Activated CD4-positive, alpha-beta T cell treated with anti-CD3 and anti-CD28 coated beads for 36 hours (primary cell): ENCODE data around the gene DPYSL3. TPM values are rescaled to one million over a fixed set of nuclear protein-coding genes. Genes with fewer than 3 reads are reported as not detected.

Experiments
- ATAC-seq: fragments of 200-7000 bp; cut with Tn5 transposase; one replicate; pipeline ENCODE4 v1.10.0; 2021; ENCODE audit warnings: mild to moderate bottlenecking, moderate library complexity
- CTCF ChIA-PET: fragments of 350-600 bp; sonication (Branson Sonifier 250); formaldehyde crosslinking; loops from one replicate; lab custom pipeline; 2021; ENCODE audit warnings: antibody characterized with exemption; lab: Charles Lee
- POLR2A ChIA-PET: fragments of 350-600 bp; sonication (Branson Sonifier 250); formaldehyde crosslinking; loops from one replicate; lab custom pipeline; 2021; ENCODE audit warnings: antibody characterized with exemption, inconsistent platforms; lab: Charles Lee
- DNase-seq: peaks from one replicate; pipeline ENCODE4 v3.0.0-alpha.2; 2020
- H3K27ac Mint-ChIP-seq: one replicate; pipeline ENCODE4 v1.8.0; 2021; ENCODE audit warnings: mixed read lengths
- H3K27me3 Mint-ChIP-seq: one replicate; pipeline ENCODE4 v1.8.0; 2021; ENCODE audit warnings: mixed read lengths
- H3K36me3 Mint-ChIP-seq: one replicate; pipeline ENCODE4 v1.8.0; 2021; ENCODE audit warnings: low read depth, mixed read lengths
- H3K4me1 Mint-ChIP-seq: one replicate; pipeline ENCODE4 v1.8.0; 2021; ENCODE audit warnings: mixed read lengths
- H3K4me3 Mint-ChIP-seq: one replicate; pipeline ENCODE4 v1.8.0; 2021; ENCODE audit warnings: mild to moderate bottlenecking, moderate library complexity, mixed read lengths
- H3K9me3 Mint-ChIP-seq: one replicate; pipeline ENCODE4 v1.8.0; 2021; ENCODE audit warnings: low read depth, mixed read lengths
- intact Hi-C, 2 experiments: fragments of 100-400 bp; cut with DNase I in 1 of 2; cut with micrococcal nuclease in 1 of 2; formaldehyde crosslinking; loops; one replicate each; pipeline versions ENCODE4 v1.14.2 to v1.15.1; 2022 to 2024; cut with DNase I, micrococcal nuclease
- total RNA-seq, 2 experiments: library from RNA; stranded (reverse); gene quantifications; one replicate each; pipeline ENCODE4 v1.2.3, GENCODE V29; 2021

Gene DPYSL3
- total RNA-seq, 2 experiments from 2014 or later: 0.16 to 0.18 TPM

DNA sequence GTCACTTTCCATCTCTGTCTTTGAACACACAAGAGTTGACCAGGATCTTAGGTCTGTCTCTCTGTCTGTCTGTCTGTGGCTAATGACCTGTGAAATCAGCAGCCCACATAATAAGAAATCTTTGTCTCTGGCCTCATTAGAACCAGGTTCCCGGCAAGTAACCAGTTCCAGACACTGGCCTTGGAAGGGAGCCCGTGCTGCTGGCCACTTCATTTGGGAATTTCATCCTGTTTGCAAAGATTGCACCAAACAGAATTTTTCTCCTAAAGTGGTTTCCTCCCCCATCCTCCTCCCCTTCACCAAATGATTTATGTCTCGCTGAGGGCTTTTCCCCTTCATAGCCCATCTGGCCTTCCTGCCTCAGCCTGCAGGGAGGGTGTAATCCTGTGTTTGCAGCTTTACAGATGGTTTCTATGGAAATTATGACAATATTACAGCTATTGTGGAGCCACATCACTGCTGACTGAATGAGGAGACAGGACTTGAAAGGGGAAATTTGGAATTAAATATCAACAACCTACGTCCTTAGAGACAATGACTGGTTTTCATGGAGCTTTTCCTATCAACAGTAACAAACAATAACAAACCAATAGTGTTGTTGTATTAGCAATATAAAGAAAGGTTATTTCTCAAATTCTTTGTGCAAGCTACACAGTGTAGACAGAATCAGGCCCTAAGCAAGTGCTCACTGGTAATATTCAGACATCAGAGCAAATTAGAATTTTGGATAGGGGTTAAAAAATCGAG, 25.7 kb downstream of the DPYSL3 start:
- Mint-ChIP-seq H3K27ac (no peak overlapping the region), H3K36me3 (no peaks in the 10 kb centered on the region), H3K4me1 (no peaks in the 10 kb centered on the region), H3K9me3 (no peaks in the 10 kb centered on the region), H3K27me3 (peaks cover 11% of the 10 kb centered on the region), H3K4me3 (no peak overlapping the region)
- no peak for ATAC-seq
- intact Hi-C loops: no loop called here
- ChIA-PET POLR2A (no interaction called here), CTCF (interaction anchor here (0.7 kb wide), 1 partner anchor 23 kb away, joined by 3 read pairs; no protein-coding TSS in a partner anchor)
- no peak for DNase-seq

DNA sequence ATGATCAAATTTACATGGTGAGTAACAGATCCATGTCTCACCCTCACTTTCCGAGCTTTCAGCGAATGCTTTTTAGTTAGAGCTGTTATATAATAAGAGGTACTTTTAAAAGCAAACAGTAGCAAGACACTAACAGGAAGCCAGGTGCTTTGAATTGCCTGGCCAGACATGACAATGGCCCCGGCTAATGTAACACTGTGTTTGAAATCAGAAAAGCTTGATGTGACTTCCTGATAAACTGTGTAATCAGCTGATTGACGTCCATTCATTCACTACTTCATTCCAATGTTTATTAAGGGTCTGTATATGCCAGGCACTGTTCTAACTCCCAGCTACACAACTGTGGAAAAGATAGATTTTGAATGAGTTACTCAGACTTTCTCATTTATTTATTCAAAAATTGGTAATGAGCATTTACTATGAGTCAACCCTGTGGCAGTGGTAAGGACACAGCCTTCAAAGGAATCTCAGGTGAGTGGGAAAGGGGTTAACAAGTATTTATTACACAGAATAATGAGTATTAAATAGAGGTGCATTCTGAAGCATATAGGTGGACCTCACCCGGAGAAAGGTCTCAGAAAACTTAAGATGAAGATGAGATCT, 26.6 kb downstream of the DPYSL3 start:
- CTCF ChIA-PET: interaction anchor here (0.7 kb wide), 1 partner anchor 24 kb away, joined by 3 read pairs; no protein-coding TSS in a partner anchor
- Mint-ChIP-seq H3K4me1 (no peaks in the 10 kb centered on the region), H3K9me3 (no peaks in the 10 kb centered on the region)

DNA sequence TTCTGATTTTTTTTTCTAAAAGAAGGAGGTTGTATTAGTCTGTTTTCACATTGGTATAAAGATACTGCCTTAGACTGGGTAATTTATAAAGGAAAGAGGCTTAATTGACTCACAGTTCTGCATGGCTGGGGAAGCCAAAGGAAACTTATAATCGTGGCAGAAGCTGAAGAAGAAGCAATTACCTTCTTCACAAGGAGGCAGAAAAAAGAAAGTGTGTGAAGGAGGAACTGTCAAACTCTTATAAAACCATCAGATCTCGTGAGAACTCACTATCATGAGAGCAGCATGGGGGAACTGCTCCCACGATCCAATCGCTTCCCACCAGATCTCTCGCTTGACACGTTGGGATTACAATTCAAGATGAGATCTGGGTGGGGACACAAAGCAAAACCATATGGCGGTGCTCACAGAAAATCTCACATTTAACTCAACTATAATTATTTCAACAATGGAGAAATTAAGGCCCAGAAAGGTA, 27.1 kb downstream of the DPYSL3 start:
- Mint-ChIP-seq H3K27me3 (peaks cover 9% of the 10 kb centered on the region), H3K4me3 (no peak overlapping the region), H3K36me3 (no peaks in the 10 kb centered on the region), H3K4me1 (no peaks in the 10 kb centered on the region), H3K27ac (no peak overlapping the region), H3K9me3 (no peaks in the 10 kb centered on the region)
- ChIA-PET POLR2A (no interaction called here), CTCF (no interaction called here)
- DNase-seq (no peak), ATAC-seq (no peak)
- intact Hi-C loops: no loop called here

More for the DNA sequence above, 26.6 kb downstream of the DPYSL3 start:
- POLR2A ChIA-PET: no interaction called here
- no peak for ATAC-seq
- H3K27me3 Mint-ChIP-seq: peaks cover 9% of the 10 kb centered on the region
- intact Hi-C loops: no loop called here
- no peak overlapping the region for H3K27ac Mint-ChIP-seq
- no peak overlapping the region for H3K4me3 Mint-ChIP-seq
- no peaks in the 10 kb centered on the region for H3K36me3 Mint-ChIP-seq
- no peak for DNase-seq

DNA sequence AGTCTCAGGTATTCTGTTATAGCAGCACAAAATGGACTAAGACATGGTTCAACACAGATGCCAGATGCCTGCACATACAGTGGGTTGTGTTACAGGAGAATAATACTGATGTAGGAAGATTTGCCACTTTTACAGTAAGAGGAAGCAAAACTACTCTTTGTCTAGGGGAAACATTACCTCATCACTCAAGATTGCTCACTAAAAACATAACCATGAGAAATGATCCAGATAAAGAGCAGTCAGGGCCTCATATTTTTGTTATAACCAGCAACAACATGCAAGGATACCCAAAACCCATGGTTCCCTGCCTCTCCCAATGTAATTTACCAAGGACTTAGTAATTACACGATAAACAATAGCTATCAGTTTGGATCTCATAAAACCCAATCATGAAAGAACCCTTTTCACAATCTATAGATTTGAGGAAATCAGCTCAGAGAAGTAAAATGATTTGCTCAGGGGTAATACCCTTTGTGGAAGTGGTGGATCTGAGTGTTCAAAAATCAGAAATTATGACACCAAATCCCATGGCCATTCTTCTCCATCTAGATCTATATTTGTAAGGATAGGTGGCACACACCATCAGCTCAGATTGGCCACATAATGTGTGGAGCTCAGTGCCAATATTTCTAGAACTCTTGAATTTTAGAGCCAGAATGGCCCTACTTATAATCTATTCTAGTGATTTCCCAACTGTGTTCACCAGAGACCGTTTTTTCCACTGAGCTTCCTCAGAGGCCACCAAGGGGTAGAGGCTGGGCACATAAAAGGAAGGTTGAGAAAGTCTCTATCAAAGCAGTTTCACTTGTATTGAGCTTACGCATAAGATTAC, 27.8 kb downstream of the DPYSL3 start:
- ChIA-PET POLR2A (no interaction called here), CTCF (no interaction called here)
- intact Hi-C loops: no loop called here
- Mint-ChIP-seq H3K27ac (no peak overlapping the region), H3K36me3 (no peaks in the 10 kb centered on the region), H3K27me3 (peaks cover 10% of the 10 kb centered on the region), H3K4me1 (no peaks in the 10 kb centered on the region), H3K4me3 (no peak overlapping the region), H3K9me3 (no peaks in the 10 kb centered on the region)
- no peak for ATAC-seq
- DNase-seq: no peak

DNA sequence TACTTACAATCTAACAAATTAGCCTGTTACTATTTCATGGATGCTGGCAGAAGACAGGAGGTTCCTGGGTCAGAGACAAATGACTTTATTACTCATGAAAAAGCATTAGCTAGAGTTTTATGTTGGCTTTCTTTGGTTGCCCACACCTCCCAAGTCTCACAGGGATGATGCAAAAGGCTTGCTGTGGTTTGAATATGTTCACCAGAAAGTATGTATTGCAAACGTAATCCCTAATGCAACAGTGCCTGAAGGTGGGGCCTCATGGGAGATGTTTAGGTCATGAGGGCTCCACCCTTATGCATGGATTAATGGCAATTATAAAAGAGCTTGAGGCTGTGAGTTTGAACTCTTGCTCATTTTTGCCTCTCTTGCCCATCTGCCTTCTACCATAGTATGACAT, 28.5 kb downstream of the DPYSL3 start:
- intact Hi-C loops: no loop called here
- Mint-ChIP-seq H3K4me1 (no peaks in the 10 kb centered on the region), H3K27me3 (peaks cover 8% of the 10 kb centered on the region), H3K36me3 (no peaks in the 10 kb centered on the region), H3K27ac (no peak overlapping the region), H3K9me3 (no peaks in the 10 kb centered on the region), H3K4me3 (no peak overlapping the region)
- CTCF ChIA-PET: no interaction called here
- ATAC-seq: no peak
- no peak for DNase-seq
- POLR2A ChIA-PET: no interaction called here

DNA sequence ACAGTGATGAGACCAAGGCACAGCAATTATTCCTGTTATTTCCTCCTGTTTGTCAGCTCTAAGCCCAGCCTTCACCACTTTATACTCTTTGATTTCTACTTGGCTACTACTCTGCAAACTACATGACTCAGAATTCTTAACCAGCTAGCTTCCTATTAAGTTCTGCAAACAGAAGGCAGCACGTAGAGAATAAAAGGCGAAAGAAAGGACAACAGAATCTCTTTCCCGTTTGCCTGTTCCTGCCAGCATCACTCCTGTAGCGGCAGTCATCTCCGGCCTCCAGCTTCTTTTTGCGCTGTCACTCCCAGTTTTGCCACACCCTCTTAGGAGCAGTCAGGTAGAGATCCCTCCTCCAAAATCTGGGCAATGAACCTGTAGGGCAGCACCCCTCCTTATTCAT, 29.9 kb downstream of the DPYSL3 start:
- no peak overlapping the region for H3K4me3 Mint-ChIP-seq
- CTCF ChIA-PET: no interaction called here
- DNase-seq (no peak), ATAC-seq (no peak)
- H3K36me3 Mint-ChIP-seq: no peaks in the 10 kb centered on the region
- H3K9me3 Mint-ChIP-seq: no peaks in the 10 kb centered on the region
- intact Hi-C loops: no loop called here
- POLR2A ChIA-PET: no interaction called here
- no peaks in the 10 kb centered on the region for H3K4me1 Mint-ChIP-seq
- H3K27ac Mint-ChIP-seq: no peak overlapping the region
- peaks cover 10% of the 10 kb centered on the region for H3K27me3 Mint-ChIP-seq

DNA sequence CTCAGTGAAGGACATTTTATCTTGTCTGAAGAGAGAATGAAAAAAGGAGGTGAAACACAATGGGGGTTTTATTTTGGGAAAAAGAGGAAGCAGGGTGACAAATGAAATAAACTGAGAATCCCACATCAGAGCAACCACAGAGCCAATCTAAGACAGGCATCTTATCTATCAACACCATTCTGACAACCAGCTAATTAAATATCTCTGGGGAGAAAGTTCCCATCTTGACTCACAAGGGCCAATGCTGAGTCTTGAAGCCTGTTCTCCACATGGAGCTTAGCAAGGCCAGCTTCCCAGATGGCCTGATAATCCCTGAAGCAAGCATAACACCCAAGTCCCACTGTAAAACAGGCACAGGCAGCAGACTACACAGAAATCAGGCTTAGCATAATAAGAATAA, 30.4 kb downstream of the DPYSL3 start:
- no peaks in the 10 kb centered on the region for H3K4me1 Mint-ChIP-seq
- peaks cover 10% of the 10 kb centered on the region for H3K27me3 Mint-ChIP-seq
- intact Hi-C loops: no loop called here
- H3K27ac Mint-ChIP-seq: no peak overlapping the region
- H3K4me3 Mint-ChIP-seq: no peak overlapping the region
- DNase-seq (no peak), ATAC-seq (no peak)
- H3K9me3 Mint-ChIP-seq: no peaks in the 10 kb centered on the region
- CTCF ChIA-PET: no interaction called here
- no peaks in the 10 kb centered on the region for H3K36me3 Mint-ChIP-seq
- POLR2A ChIA-PET: no interaction called here

DNA sequence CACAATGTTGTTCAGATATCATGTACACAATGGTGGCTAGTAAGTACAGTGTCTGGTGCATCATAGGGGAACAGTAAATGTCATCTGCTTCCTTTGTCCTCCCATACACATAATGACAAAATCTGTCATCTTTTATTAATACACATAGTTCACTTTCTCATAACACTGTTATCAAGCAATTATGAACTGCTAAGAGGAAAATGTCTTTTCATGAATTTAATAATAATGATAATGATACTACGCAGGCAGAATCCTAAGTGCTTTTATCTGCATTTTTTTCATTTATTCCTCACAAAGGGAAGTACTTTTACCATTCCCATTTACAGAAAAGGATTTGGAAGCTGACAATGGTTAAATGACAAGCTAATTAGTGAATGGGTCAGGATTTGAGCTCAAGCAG, 35.7 kb downstream of the DPYSL3 start:
- intact Hi-C loops: no loop called here
- no peak for ATAC-seq
- POLR2A ChIA-PET: no interaction called here
- CTCF ChIA-PET: no interaction called here
- Mint-ChIP-seq H3K4me3 (no peak overlapping the region), H3K27ac (no peak overlapping the region), H3K27me3 (peaks cover 13% of the 10 kb centered on the region), H3K36me3 (no peaks in the 10 kb centered on the region), H3K9me3 (no peaks in the 10 kb centered on the region), H3K4me1 (no peaks in the 10 kb centered on the region)
- DNase-seq: no peak

DNA sequence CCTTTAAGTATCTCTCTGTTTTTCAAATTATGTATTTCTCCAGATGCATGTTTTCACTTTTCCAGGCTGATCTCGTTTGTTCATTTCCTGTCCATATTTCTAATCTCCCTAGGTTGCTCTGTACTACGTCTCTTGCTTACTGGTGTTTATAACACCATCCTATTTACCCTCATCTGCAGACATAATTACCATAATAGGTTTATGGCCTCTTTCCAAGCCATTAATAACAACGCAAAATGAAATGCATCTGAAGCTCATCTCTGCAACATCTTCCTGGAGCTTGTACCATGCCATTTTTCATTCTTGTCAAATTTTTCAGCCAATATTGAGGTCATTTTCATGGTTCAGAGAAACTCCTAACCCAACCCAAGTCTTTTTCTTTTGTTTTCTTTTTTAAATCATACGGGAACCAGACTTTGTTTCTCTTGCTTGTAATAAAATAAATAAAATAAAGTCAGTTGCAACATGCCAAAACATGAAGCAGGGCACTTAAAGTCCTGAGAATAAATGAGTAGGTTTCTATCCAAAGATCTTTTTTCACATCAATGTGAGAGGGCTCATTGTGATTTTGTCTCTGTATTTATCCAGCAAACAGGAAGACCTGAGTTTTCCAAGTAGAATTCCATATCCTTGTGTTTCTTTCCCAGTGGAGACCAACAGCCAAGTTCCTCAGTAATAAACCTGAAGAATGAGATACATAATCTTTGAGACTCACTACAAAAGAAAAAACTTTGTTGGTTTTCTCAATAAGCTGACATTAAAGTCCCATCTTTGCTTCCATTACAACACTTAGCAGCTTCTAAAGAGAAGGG, 37.0 kb downstream of the DPYSL3 start:
- H3K27ac Mint-ChIP-seq: no peak overlapping the region
- ChIA-PET POLR2A (no interaction called here), CTCF (no interaction called here)
- peaks cover 13% of the 10 kb centered on the region for H3K27me3 Mint-ChIP-seq
- no peaks in the 10 kb centered on the region for H3K9me3 Mint-ChIP-seq
- no peaks in the 10 kb centered on the region for H3K36me3 Mint-ChIP-seq
- ATAC-seq (no peak), DNase-seq (no peak)
- no peak overlapping the region for H3K4me3 Mint-ChIP-seq
- intact Hi-C loops: no loop called here
- H3K4me1 Mint-ChIP-seq: no peaks in the 10 kb centered on the region

DNA sequence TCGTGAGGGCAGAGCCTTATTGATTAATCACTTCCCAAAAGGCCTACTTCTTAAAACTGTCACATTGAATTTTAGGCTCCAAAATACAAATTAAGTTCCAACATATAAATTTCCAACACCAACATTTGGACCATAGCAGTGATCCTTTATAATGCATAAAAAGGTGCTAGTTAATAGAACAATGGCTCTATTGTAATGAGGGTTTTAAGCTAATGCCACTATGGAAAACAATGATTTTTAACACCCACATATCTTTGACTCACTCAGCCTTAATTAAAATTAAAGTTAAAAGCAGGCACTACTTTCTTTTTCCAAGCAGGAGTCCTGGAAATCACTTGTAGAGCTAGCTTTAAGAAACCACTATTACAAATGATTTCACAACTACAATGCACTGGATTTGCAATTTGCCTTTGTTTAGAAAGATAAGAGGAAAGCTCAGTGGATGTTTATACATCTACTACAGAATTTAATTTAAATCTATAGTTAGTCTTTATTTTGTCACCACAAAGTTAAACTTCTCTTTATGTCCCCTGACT, 41.8 kb downstream of the DPYSL3 start:
- no peak overlapping the region for H3K4me3 Mint-ChIP-seq
- DNase-seq (no peak), ATAC-seq (no peak)
- POLR2A ChIA-PET: no interaction called here
- no peak overlapping the region for H3K27ac Mint-ChIP-seq
- H3K27me3 Mint-ChIP-seq: peaks cover 5% of the 10 kb centered on the region
- no peaks in the 10 kb centered on the region for H3K4me1 Mint-ChIP-seq
- CTCF ChIA-PET: interaction anchor here (0.5 to 0.9 kb wide), 2 partner anchors 9 to 14 kb away, joined by 3 read pairs; no protein-coding TSS in a partner anchor
- no peaks in the 10 kb centered on the region for H3K9me3 Mint-ChIP-seq
- intact Hi-C loops: no loop called here
- no peaks in the 10 kb centered on the region for H3K36me3 Mint-ChIP-seq
